ENCODE data around the gene SLC17A7.

DNA sequence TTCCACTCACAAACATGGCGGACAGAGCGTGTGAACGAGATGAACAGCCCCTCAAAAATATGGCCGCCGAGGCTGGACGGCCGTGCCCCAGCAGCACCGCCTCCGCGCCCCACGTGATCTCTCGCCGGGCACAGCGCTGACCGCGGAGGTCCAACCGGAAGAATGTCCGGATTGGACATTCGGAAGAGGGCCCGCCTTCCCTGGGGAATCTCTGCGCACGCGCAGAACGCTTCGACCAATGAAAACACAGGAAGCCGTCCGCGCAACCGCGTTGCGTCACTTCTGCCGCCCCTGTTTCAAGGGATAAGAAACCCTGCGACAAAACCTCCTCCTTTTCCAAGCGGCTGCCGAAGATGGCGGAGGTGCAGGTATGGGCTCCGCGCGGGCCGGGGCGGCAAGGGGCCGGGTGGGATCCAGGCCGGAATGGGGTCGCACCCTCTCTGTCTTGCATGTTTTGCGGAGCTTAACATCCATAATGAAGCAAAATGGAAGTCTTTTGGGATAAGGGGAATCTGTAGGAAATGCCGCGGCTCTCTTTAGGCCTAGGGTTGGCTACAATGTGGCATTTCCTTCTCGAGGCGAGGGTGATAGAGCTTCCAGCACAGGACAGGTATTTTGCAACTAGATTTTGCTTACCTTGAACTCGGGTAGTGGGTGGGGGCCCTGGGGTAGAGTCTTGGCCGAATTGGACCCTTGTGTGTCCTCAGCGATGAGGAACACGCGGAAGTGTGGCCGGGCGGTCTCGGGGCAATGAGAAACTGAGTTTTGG, 46.1 kb upstream of the SLC17A7 start, which contains the start of gene RPL13A:
- TF ChIP-seq, protein P1, sequence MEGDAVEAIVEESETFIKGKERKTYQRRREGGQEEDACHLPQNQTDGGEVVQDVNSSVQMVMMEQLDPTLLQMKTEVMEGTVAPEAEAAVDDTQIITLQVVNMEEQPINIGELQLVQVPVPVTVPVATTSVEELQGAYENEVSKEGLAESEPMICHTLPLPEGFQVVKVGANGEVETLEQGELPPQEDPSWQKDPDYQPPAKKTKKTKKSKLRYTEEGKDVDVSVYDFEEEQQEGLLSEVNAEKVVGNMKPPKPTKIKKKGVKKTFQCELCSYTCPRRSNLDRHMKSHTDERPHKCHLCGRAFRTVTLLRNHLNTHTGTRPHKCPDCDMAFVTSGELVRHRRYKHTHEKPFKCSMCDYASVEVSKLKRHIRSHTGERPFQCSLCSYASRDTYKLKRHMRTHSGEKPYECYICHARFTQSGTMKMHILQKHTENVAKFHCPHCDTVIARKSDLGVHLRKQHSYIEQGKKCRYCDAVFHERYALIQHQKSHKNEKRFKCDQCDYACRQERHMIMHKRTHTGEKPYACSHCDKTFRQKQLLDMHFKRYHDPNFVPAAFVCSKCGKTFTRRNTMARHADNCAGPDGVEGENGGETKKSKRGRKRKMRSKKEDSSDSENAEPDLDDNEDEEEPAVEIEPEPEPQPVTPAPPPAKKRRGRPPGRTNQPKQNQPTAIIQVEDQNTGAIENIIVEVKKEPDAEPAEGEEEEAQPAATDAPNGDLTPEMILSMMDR (IDR thresholded peaks at IDR 0.05): no peak
- no peak for TF ChIP-seq ZFX (IDR thresholded peaks at IDR 0.05; ENCODE audit: borderline replicate concordance)
